ENCODE results near the gene WDR59. TPM values are rescaled to one million over a fixed set of nuclear protein-coding genes. Genes with fewer than 3 reads are reported as not detected.

WDR59 gene
- polyA plus RNA-seq, 1 of the 3 experiments (the other 2 are of a cell fraction), result 48.2 TPM

GRCh38 chr16:75022567-75022966 lies 37.6 kb upstream of the WDR59 start:
- Histone ChIP-seq H3K9me3 (peaks cover 4% of the 10 kb centered on the region; the same call in 1 of the 2 replicates), H3K27me3 (ENCODE audit: insufficient read depth) (no peaks in the 10 kb centered on the region), H3K4me3 (ENCODE audit: low read depth in 2 of 2, low read length in 1 of 2) (no peak overlapping the region), H3F3A (replicated peaks; ENCODE audit: insufficient read depth) (peaks cover 20% of the 10 kb centered on the region), H4K20me1 (ENCODE audit: insufficient read depth) (peaks cover 5% of the 10 kb centered on the region), H3K79me2 (ENCODE audit: insufficient read depth) (peaks cover 97% of the 10 kb centered on the region), H3K9me2 (no peaks in the 10 kb centered on the region), H3K4me1 (ENCODE audit: control insufficient read depth in 1 of 2, insufficient read depth in 2 of 2, low read depth in 1 of 2, low read length in 1 of 2) (peaks cover 0 to 14% of the 10 kb centered on the region in 2 experiments; a peak in 2 of 4 replicates), H3K9ac (no peak overlapping the region), H3K36me3 (replicated peaks in 1 of 2; ENCODE audit: control insufficient read depth in 1 of 2, insufficient read depth in 2 of 2, low read length in 1 of 2) (peaks cover 0 to 12% of the 10 kb centered on the region in 2 experiments), H2AFZ (ENCODE audit: low read depth) (no peak overlapping the region), H3K4me2 (no peak overlapping the region), H3K27ac (ENCODE audit: low read depth in 2 of 2, low read length in 1 of 2) (no peak overlapping the region)
- WGBS (ENCODE audit: low lambda C conversion rate), result 92% methylated on average over 4 of the region's 4 CpGs
- TF ChIP-seq TCF12 (IDR thresholded peaks at IDR 0.05) (no peak), PBX3 (IDR thresholded peaks at IDR 0.05) (no peak), USF2 (IDR thresholded peaks at IDR 0.05; ENCODE audit: borderline replicate concordance, low read depth, low read length) (no peak), REST (IDR thresholded peaks at IDR 0.05; ENCODE audit: low read depth, low read length) (no peak), RCOR1 (IDR thresholded peaks at IDR 0.05; ENCODE audit: low read length) (no peak), NFIC (IDR thresholded peaks at IDR 0.05; ENCODE audit: borderline replicate concordance) (no peak), SMC3 (IDR thresholded peaks at IDR 0.05; ENCODE audit: low read depth, low read length) (no peak), EZH2phosphoT487 (IDR thresholded peaks at IDR 0.05; ENCODE audit: borderline replicate concordance, low read depth) (no peak), ZBTB33 (IDR thresholded peaks at IDR 0.05; ENCODE audit: borderline replicate concordance, low read depth) (no peak), FOXJ3 (CRISPR knock-in tag; IDR thresholded peaks at IDR 0.05) (no peak), EP300 (IDR thresholded peaks at IDR 0.05; ENCODE audit: borderline replicate concordance in 1 of 2, low read depth in 1 of 2, low read length in 1 of 2) (no peak)
- ChIA-PET CTCF (interaction anchor here (1.1 kb wide), 1 partner anchor 88 kb away, joined by 5 read pairs; no protein-coding TSS in a partner anchor), POLR2A (no interaction called here)
- no peak for DNase-seq
